ENCODE results near the gene ID3.

Gene ID3

DNA sequence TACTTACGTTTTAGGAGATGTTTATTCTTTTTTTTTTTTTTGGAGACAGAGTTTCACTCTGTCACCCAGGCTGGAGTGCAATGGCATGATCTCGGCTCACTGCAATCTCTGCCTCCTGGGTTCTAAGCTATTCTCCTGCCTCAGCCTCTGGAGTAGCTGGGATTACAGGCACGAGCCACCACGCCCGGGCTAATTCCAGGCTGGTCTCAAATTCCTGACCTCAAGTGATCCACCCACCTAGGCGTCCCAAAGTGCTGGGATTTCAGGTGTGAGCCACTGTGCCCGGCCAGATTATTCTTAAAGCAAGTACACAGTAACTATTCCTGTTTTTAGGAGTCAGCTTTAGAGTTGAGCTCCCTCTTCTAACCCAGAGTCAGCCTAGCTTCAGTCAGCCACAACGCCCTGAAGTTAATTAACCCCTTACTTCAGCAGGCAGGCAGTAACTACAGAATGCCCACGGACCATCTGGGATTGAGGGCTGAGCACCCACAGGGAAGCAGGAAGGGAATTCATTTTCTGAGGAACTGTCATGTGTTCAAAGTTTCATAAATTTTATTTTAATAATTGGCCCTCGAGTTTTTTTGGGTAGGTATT lies 5.3 kb upstream of the ID3 start:
- no peak for DNase-seq

DNA sequence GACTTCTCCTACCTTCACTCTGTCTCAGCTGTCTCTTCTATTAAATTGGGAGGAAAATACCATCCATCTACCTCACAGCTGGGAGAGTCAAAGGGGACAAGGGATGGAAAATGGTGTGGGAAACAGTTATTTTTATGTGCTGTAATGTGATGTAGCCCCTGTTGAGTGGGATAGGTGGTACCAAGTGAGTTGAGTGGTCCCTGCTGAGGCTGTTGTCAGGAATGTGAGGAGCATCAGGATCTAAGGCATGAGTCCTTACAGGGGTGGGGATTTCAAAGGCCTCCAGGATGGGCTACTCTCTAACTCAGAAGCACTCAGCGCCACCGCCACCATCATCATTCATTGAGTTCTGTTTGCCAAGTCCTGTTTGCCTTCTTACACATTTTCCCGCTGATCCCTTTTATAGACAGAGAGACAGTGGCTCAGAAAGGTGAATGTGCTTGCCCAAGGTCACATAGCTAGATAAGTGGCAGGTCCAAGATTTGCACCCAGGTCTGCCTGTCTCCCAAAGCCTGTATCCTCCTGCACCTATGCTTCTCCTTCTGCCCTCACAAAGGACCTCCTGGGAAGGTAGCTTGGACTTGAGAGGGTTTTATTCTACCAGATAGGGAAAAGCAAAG lies 4.6 kb upstream of the ID3 start:
- DNase-seq: no peak

GRCh38 chr1:23563003-23563402 lies 3.7 kb upstream of the ID3 start:
- DNase-seq: no peak

- peak; percentile 42 to 68 for DNase-seq
Observed at GRCh38 chr1:23562137-23562876, 3.0 kb upstream of the ID3 start.

DNA sequence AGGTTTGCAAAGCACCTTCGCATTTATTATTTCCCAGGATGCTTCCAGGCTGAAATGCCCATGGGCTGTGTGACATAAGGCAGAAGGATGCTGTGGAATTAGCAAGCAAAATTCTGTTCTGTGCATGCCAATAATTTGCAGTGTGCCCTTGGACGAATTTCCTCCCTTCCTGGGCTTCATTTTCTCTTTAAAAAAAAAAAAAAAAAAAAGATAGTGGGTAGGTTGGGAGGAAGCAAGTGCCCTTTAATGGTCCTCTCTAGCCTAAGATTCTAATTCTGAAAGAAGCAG lies 2.5 kb upstream of the ID3 start:
- DNase-seq: no peak

DNA sequence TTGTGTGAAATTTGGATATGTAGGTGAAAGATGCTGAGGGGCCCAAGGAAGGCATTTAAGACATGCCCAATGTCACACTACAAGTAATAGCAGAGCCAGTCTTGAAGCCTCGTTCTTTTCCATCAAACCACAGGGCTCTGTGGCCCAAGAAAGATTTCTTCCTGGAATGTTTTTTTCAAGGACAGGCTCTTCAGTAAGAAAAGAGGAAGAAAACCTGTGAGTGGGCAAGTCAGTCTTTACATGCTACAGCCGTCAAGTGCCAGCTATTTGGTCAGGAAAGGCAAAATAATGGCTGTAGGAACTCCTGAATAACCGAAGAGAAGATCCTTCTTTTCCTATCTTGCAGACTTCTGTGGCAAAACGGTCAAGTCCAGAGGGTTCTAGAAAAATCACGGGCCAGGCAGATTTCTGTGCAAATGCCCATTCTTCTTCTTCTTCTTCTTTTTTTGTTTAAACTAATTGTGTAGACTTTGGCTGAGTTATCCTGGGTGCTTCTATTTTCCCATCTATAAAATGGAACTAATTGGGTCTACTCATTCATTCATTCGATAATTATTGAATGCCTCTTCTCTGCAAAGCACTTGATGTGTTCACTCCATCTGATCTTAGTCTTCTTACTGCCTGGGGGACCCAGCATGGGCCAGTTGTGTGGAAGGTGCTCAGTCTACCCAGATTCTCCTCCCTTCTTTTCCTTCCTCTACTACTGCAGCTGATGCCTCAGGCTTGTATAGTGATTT lies 1.9 kb upstream of the ID3 start:
- no peak for DNase-seq

DNA sequence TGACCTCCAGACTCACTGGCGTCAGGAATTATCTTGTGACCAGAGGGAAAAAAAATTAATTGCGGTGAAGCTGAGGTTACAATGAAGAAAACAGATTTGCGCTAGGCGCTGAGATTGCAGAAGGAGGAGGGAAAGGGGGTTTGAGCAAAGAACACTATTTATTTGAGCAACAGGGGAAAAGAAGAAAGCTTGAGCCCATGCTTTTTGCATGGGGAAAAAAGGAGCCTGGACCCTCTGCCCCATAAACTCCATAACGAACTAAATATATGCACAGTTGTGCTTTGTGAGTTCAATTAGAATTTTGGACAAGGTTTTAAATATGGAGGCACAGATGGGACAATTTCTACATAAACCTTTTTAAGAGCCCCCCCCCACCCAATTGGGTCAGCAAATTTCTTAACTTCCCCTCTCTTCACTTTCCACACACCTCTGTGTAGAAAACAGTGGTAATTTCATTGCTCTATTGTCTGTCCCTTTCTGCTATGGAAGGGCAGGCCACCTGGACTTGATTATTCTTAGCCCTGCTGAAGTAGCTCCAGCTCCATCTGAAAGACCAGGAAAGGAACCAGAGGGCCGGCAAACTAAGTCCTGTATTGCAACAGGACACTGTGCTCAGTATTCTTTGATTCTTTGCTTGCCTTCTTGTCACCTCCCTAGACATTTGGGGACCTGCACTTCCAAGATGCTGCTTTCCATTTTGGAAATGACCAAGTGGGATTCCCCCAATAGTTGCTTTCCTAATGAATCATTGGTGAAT lies 862 bp upstream of the ID3 start:
- no peak for DNase-seq

DNA sequence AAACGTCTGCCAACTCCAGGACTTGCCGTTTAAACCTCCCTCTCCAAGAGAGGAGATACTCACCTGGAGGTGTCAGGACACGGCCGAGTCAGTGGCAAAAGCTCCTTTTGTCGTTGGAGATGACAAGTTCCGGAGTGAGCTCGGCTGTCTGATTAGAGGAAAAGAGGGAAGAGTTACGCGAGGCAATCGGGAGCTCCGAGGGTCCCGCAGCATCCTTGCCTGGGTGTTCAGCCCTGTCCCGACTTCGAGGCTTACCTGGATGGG lies 497 bp downstream of the ID3 start:
- peak in 1 of 2 experiments; percentile 51 for DNase-seq

GRCh38 chr1:23558140-23558871 lies 995 bp downstream of the ID3 start:
- peak; percentile 52 to 64 for DNase-seq

- no peak for DNase-seq
Observed at GRCh38 chr1:23557471-23558124, 1.7 kb downstream of the ID3 start.

- DNase-seq: peak in 1 of 2 experiments; percentile 9
Observed at GRCh38 chr1:23556635-23557470, 2.4 kb downstream of the ID3 start.

DNA sequence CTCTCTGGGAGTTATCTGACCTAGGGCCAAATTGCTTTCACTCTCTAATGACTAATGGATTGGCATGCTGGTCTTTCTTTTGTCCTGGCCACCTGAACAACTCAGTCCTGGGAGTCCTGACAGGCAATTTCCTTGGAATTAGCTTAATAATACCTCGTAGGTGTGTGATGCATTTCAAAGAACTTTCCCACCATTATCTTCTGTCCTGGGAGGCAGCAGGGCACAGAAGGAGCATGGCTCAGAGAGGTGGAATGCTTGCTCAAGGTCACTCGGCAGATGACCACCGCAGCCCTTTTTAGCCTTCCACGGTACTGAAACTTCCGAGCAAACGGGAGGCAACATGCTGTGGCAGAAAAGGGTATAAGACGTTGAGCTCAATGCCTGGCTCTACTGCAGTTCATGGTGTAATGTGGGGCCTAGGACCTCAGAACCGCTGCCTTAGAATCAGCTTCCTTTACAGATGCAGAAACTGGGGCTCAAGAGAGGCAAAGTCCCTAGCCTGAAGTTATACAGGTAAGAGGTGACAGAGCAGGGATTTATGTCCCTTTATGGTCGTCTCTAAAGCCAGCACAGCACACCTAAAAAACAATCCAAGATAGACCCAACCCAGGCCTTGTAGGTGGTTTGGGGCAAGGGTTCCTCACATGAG lies 3.2 kb downstream of the ID3 start:
- peak in 1 of 2 experiments; percentile 45 for DNase-seq

DNA sequence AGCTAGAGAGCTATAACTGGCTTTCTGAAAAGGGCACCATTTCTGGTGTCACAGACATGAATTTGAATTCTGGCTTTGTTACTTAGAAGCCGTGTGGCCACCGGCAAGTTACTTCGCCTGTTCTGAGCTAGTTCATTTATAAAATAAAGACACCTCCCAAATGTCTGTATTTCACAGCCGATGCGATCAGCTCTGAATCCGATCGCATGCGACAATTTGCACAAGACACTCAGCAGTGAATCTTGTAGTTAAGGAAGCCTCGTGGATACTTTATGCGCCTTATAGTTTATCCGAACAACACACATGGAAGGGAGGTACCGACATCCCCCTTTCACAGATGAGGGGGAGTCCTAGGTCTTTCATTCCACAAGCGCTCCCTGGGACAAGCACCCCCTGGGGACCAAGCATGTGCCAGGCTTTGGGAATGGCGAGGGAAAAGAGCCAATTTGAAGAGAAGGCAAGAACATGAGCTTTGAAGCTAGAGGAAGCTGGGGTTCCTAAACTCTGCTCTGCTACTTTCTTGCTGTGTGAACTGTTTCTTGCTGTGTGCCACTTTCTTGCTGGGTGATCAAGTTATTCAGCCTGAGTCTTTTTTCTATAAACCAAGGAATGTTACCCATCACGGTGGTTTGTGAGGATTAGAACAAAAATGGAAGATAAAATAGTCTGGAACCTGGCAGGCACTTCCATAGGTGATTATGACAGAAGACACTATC lies 3.9 kb downstream of the ID3 start:
- peak in 1 of 2 experiments; percentile 39 for DNase-seq

- peak; percentile 33 to 57 for DNase-seq
Observed at GRCh38 chr1:23554481-23555269, 4.6 kb downstream of the ID3 start.

- DNase-seq: no peak
Observed at GRCh38 chr1:23554127-23554480, 5.2 kb downstream of the ID3 start.

DNA sequence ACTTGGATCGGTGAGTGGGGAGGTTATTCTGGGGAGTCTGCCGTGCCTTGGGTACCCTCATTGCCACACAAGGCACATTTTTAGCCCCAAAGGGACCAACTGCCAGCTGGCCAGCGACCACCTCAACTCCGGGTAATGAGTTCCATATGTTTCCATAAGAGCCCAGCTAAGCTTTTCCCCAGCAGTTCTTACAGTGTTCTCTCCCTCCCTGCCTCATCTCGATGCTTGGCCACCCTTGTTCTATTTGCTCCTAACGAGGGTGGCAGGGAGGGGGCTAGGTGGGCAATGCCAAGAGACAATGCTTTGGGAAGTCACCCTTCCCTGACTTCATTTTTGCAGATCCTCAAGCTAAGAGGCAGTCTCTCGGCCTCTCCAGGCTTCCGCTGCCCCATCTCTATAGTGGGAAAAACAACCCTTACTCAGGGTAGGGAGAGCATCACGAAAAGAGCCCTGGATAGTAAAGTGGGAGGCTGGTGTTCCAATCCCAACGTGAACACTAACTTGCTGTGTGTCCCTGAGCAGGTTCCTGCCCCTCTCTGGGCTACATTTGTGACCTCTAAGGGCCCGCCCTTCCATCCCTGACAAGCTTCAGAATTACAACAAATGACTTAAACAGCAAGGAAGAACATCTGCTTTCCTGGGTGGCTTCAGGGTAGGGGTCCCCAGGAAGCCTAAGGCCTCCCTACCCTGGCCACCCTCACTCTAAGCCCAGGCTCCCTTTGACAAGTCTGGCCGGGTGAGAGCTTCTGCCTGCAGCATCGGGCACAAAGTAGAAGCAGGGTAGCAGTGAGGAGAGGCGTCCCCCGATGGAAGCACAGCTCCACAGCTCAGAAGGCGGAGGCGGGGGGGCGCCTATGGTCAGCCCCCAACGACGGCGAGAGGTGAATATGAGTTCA lies 5.8 kb downstream of the ID3 start:
- DNase-seq: no peak

DNA sequence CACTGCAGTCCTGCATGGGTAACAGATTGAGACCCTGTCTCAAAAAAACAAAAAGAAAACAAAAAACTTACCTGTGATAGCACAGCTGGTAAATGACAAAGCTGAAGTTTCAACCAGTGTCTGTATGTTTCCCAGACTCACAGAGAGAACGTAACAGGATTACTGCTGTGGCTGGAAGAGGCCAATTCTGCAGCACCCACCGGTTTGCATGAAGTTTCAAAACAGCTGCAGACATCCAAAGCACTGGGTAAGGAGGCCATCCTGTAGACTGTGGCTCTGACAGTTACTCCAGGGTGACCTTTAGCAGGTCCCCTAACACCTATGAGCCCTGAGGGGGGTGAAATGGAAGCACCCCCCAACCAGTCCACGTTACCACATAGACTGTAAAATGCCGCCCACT lies 7.5 kb downstream of the ID3 start:
- no peak for DNase-seq

GRCh38 chr1:23548704-23549143 lies 10.6 kb downstream of the ID3 start:
- no peak for DNase-seq
